GM20431 (cell line): ENCODE data around the gene SEPTIN5.
"Not testable (repeated sequence)": the region's sequence is repeated elsewhere in the genome, so short reads cannot be mapped to it uniquely, and the experiment has no call there.

Source experiments
- in situ Hi-C: fragments of 300-500 bp; cut with MseI, MboI; formaldehyde crosslinking; loops from one replicate; pipeline ENCODE4 v1.15.0; 2020; ENCODE audit warnings: low sequenced_read_pairs; ENCODE audit not compliant: unreplicated experiment

SEPTIN5 gene

GRCh38 chr22:19714312-19715187 is at the start of gene SEPTIN5:
Gene SEPTIN5, plus strand, starts transcription at chr22:19714503. Its CDS starts 86 bp downstream, at chr22:19714589.
- in situ Hi-C loops = no loop called here

GRCh38 chr22:19664951-19665783 is 49.1 kb upstream of the SEPTIN5 start:
- in situ Hi-C loops = no loop called here

GRCh38 chr22:19665784-19666672 is 48.3 kb upstream of the SEPTIN5 start:
- in situ Hi-C loops = no loop called here

- in situ Hi-C loops = no loop called here
Observed at GRCh38 chr22:19666673-19667593, 47.4 kb upstream of the SEPTIN5 start.

- in situ Hi-C loops = no loop called here
Observed at GRCh38 chr22:19667872-19668740, 46.2 kb upstream of the SEPTIN5 start.

GRCh38 chr22:19668748-19669147 is 45.6 kb upstream of the SEPTIN5 start:
- in situ Hi-C loops = no loop called here

- in situ Hi-C loops = no loop called here
Observed at GRCh38 chr22:19669570-19669969, 44.7 kb upstream of the SEPTIN5 start.

GRCh38 chr22:19671316-19671715 is 43.0 kb upstream of the SEPTIN5 start:
- in situ Hi-C loops = no loop called here

- in situ Hi-C loops = no loop called here
Observed at GRCh38 chr22:19672054-19672776, 42.1 kb upstream of the SEPTIN5 start.

GRCh38 chr22:19673660-19674059 is 40.6 kb upstream of the SEPTIN5 start:
- in situ Hi-C loops = no loop called here

GRCh38 chr22:19674129-19674928 is 40.0 kb upstream of the SEPTIN5 start:
- in situ Hi-C loops = no loop called here

- in situ Hi-C loops = no loop called here
Observed at GRCh38 chr22:19674929-19675253, 39.4 kb upstream of the SEPTIN5 start.

GRCh38 chr22:19675428-19675827 is 38.9 kb upstream of the SEPTIN5 start:
- in situ Hi-C loops = no loop called here

- in situ Hi-C loops = not testable (repeated sequence)
Observed at GRCh38 chr22:19676437-19676836, 37.9 kb upstream of the SEPTIN5 start.

- in situ Hi-C loops = no loop called here
Observed at GRCh38 chr22:19678949-19679521, 35.3 kb upstream of the SEPTIN5 start.

GRCh38 chr22:19679522-19680101 is 34.7 kb upstream of the SEPTIN5 start:
- in situ Hi-C loops = no loop called here
